Kidney (tissue), 14 donors: Measurements from ENCODE around the gene TRIM27. TPM values are rescaled to one million over a fixed set of nuclear protein-coding genes. Genes with fewer than 3 reads are reported as not detected.
A peak's percentile ranks its signal among the peaks of the same experiment; 100 is the strongest.

Experiments used
- DNase-seq, 5 donors: peaks; one replicate each; pipeline ENCODE4 v3.0.0-alpha.2; 2013 to 2020
- FAIRE-seq: peaks from 2 replicates; lab custom pipeline; 2012; peaks lifted over from hg19 to GRCh38; lab: Jason Lieb, UNC
- H3K27ac ChIP-seq, 2 donors: one replicate each; pipeline ENCODE4 v1.7.0; 2013; ENCODE audit warnings: low read depth in 2 of 2, low read length in 2 of 2, inconsistent platforms in 1 of 2
- H3K27me3 ChIP-seq: one replicate; pipeline ENCODE4 v1.7.1; 2013; ENCODE audit warnings: low read length, inconsistent platforms; ENCODE audit not compliant: control insufficient read depth, insufficient read depth
- H3K36me3 ChIP-seq, 3 donors: one replicate each; pipeline versions ENCODE4 v1.7.0 to v1.7.1; 2013; ENCODE audit warnings: low read length in 3 of 3, control low read depth in 1 of 3, inconsistent platforms in 1 of 3; ENCODE audit not compliant: insufficient read depth in 3 of 3, control insufficient read depth in 2 of 3
- H3K4me1 ChIP-seq, 3 donors: one replicate each; pipeline versions ENCODE4 v1.7.0 to v1.7.1; 2013; ENCODE audit warnings: low read length in 3 of 3, inconsistent platforms in 1 of 3, low read depth in 1 of 3; ENCODE audit not compliant: control insufficient read depth in 2 of 3, insufficient read depth in 2 of 3
- H3K4me3 ChIP-seq, 3 donors: one replicate each; pipeline versions ENCODE4 v1.7.0 to v1.8.1; 2013; ENCODE audit warnings: low read length in 3 of 3, control low read depth in 1 of 3, inconsistent platforms in 1 of 3
- H3K9ac ChIP-seq, 3 donors: one replicate each; pipeline versions ENCODE4 v1.7.0 to v1.7.1; 2013; ENCODE audit warnings: low read length in 3 of 3, control low read depth in 1 of 3, inconsistent platforms in 1 of 3
- H3K9me3 ChIP-seq, 3 donors: one replicate each; pipeline versions ENCODE4 v1.7.0 to v1.7.1; 2013; ENCODE audit warnings: low read length in 3 of 3, control low read depth in 1 of 3, inconsistent platforms in 1 of 3; ENCODE audit not compliant: control insufficient read depth in 2 of 3, insufficient read depth in 1 of 3
- intact Hi-C: fragments of 100-400 bp; cut with DNase I; formaldehyde crosslinking; loops from one replicate; pipeline ENCODE4 v1.11.1; 2022
- polyA plus RNA-seq: library from polyadenylated mRNA; stranded (reverse); fragments of 350-450 nt; fragmentation: Illumina TruSeq; extraction: RNeasy Lipid Tissue Mini Kit (QIAGEN cat#74804); gene quantifications from one replicate; pipeline ENCODE4 v1.2.3, GENCODE V29; 2014; ENCODE audit warnings: low read depth, low replicate concordance; ENCODE audit not compliant: insufficient read depth
- total RNA-seq: library from RNA; stranded (reverse); fragmentation: NEBNext Ultra II Directional; extraction: Animal tissue kit (Norgen Biotek cat#: 25700); gene quantifications from one replicate; pipeline ENCODE4 v1.2.1, GENCODE V29; 2021
- TF ChIP-seq, protein P1 (sequence below): IDR thresholded peaks from 3 replicates; pipeline ENCODE4 v1.5.1; 2012; ENCODE audit warnings: mild to moderate bottlenecking, moderate library complexity, borderline replicate concordance; ENCODE audit not compliant: insufficient read depth; ENCODE audit errors: extremely low read depth
- donor health status: control.
- donor health status: control.
- donor health status: control.
- donor health status: control.
- donor health status: control.
- donor health status: DM: yes; HTN: yes; CAD: no.
- donor health status: Normal renal cell carcinoma (clear cell type).

The TRIM27 gene
- total and polyA plus RNA-seq, 2 donors from 2014 or later, result 33.9 to 47.7 TPM

DNA sequence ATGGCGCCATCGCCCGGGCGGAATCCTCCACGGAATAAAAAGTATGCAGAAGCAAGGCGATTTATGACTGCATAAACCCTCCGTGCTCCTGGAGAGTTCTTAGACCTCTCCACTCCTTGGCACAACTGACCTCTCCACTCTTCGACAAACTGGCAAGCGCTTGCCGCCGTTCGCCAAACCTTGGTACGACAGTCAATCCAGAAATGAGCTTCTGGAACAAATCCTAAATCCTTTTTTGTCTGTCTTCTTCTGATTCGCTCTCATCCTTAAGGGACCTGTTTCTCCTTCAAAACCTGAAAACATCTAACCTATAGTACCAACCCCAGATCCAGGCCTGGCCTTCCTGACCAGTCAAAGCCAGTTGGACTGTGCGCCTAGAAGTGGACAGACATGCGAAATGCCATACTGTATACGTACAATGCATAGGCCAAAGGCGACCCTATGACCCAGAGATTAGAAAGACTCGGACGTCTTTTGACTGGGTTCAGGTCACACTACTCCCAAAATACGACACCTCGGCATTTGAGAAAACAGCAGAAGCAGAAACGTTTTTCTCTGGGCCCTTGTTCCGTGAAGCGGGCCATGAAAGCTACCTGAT, 59.4 kb downstream of the TRIM27 start:
- peaks cover 0 to 10% (median 9%) of the 10 kb centered on the region in 3 donors for H3K4me1 ChIP-seq
- no peak for DNase-seq
- no peak for FAIRE-seq
- peak overlapping the region in 2 of 3 donors; percentile 36 to 79 for H3K9ac ChIP-seq
- TF ChIP-seq, protein P1, sequence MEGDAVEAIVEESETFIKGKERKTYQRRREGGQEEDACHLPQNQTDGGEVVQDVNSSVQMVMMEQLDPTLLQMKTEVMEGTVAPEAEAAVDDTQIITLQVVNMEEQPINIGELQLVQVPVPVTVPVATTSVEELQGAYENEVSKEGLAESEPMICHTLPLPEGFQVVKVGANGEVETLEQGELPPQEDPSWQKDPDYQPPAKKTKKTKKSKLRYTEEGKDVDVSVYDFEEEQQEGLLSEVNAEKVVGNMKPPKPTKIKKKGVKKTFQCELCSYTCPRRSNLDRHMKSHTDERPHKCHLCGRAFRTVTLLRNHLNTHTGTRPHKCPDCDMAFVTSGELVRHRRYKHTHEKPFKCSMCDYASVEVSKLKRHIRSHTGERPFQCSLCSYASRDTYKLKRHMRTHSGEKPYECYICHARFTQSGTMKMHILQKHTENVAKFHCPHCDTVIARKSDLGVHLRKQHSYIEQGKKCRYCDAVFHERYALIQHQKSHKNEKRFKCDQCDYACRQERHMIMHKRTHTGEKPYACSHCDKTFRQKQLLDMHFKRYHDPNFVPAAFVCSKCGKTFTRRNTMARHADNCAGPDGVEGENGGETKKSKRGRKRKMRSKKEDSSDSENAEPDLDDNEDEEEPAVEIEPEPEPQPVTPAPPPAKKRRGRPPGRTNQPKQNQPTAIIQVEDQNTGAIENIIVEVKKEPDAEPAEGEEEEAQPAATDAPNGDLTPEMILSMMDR, result no peak
- intact Hi-C loops, result no loop called here
- no peak overlapping the region for H3K27ac ChIP-seq
- no peaks in the 10 kb centered on the region for H3K9me3 ChIP-seq
- no peaks in the 10 kb centered on the region for H3K27me3 ChIP-seq
- H3K4me3 ChIP-seq, result peak overlapping the region; percentile 75 to 92 (median 86)
- no peaks in the 10 kb centered on the region for H3K36me3 ChIP-seq

DNA sequence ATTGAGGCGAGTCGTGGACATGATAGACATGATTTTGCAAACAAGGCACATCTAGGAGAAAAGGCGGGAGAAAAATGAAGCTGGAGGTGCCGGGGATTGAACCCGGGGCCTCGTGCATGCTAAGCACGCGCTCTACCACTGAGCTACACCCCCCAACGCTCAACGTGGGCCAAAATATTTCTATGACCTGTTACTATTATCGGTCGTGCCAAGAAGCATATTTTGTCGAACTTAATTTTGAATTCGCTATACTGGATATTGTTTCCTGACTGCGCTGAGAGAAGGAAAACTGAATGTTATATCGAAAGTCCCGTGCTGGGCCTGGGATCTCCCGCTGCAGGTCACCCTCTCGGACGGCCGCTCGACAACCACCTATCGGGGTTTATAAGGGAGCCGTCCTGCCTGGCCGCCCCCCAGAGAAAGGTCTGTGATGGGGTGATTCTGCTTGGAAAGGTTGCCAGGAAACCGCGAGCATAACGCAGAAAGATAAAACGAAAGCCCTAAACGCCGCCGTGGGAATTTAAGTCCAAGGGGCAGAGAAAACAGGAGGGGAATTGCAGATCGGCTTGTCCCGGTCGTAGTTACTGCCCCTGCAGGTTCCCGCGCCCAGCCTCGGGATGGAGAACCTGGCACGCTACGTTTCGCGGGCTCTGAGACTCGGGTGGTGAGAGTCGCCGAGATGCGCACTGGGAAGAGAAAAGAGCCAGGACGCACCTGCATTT, 60.0 kb downstream of the TRIM27 start:
- peak overlapping the region; percentile 36 to 79 (median 44) for H3K9ac ChIP-seq

DNA sequence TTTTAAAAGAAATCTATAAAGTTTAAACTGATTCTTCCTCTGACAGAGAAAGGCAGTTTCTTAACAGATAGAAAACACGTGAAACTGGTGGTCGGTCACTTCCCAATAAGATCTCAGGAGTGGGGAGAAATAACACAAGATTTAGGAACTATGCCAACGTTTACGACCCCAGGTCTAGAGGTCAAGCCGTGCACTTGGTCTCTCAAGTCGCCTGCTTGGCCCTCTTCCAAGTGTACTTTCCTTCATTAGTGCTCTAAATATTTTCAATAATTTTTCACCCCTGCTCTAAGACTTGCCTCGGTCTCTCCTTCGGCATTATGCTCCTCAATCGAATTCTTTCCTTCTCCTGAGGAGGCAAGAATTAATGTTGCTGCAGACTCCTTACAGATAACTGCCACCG, 61.7 kb downstream of the TRIM27 start:
- TF ChIP-seq, protein P1, result no peak
- H3K27me3 ChIP-seq, result no peaks in the 10 kb centered on the region
- no peak overlapping the region for H3K9ac ChIP-seq
- H3K4me1 ChIP-seq, result peaks cover 0 to 8% (median 7%) of the 10 kb centered on the region in 3 donors
- no peaks in the 10 kb centered on the region for H3K36me3 ChIP-seq
- FAIRE-seq (no peak), DNase-seq (no peak)
- H3K9me3 ChIP-seq, result no peaks in the 10 kb centered on the region
- H3K27ac ChIP-seq, result no peak overlapping the region
- intact Hi-C loops, result no loop called here
- no peak overlapping the region for H3K4me3 ChIP-seq

More for the DNA sequence above, 60.0 kb downstream of the TRIM27 start:
- TF ChIP-seq, protein P1, result no peak
- no peaks in the 10 kb centered on the region for H3K27me3 ChIP-seq
- peak overlapping the region; percentile 75 to 92 (median 86) for H3K4me3 ChIP-seq
- DNase-seq (peak; percentile 83 to 93 (median 90)), FAIRE-seq (no peak)
- H3K36me3 ChIP-seq, result no peaks in the 10 kb centered on the region
- no peaks in the 10 kb centered on the region for H3K9me3 ChIP-seq
- intact Hi-C loops, result no loop called here
- H3K27ac ChIP-seq, result no peak overlapping the region
- peaks cover 0 to 10% (median 9%) of the 10 kb centered on the region in 3 donors for H3K4me1 ChIP-seq
